Activated T-cell treated with anti-CD3 and anti-CD28 coated beads for 48 hours (primary cell): ENCODE measurements around the gene SPART.
"Not testable (repeated sequence)": the region's sequence is repeated elsewhere in the genome, so short reads cannot be mapped to it uniquely, and the experiment has no call there.

Source experiments
- DNase-seq: peaks from one replicate; pipeline ENCODE4 v3.0.0-alpha.2; 2020; ENCODE audit warnings: low read depth

SPART gene

GRCh38 chr13:36313047-36313969 lies 32.9 kb downstream of the SPART start:
- DNase-seq = no peak

GRCh38 chr13:36310417-36311108 lies 35.6 kb downstream of the SPART start:
- DNase-seq = no peak

DNA sequence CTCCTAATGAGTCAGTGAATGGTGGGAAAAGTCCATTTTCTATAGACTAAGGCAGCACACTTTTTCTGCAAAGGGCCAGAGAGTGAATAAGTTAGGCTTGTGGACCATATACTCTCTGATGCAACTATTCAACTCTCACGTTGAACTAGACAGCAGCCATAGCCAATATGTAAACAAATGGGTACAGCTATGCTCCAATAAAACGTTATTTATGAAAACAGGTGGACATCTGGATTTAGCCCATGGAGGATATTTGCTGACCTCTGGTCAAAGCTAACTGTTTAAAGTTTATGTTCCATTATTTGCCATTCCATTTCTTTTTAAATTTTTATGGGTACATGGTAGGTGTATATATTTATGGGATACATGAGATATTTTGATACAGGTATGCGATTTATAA lies 43.9 kb downstream of the SPART start:
- no peak for DNase-seq

- not testable (repeated sequence) for DNase-seq
These were observed 46.7 kb downstream of the SPART start for GRCh38 chr13:36299469-36299868.

- no peak for DNase-seq
These were observed 47.6 kb downstream of the SPART start for GRCh38 chr13:36298535-36299068.

DNA sequence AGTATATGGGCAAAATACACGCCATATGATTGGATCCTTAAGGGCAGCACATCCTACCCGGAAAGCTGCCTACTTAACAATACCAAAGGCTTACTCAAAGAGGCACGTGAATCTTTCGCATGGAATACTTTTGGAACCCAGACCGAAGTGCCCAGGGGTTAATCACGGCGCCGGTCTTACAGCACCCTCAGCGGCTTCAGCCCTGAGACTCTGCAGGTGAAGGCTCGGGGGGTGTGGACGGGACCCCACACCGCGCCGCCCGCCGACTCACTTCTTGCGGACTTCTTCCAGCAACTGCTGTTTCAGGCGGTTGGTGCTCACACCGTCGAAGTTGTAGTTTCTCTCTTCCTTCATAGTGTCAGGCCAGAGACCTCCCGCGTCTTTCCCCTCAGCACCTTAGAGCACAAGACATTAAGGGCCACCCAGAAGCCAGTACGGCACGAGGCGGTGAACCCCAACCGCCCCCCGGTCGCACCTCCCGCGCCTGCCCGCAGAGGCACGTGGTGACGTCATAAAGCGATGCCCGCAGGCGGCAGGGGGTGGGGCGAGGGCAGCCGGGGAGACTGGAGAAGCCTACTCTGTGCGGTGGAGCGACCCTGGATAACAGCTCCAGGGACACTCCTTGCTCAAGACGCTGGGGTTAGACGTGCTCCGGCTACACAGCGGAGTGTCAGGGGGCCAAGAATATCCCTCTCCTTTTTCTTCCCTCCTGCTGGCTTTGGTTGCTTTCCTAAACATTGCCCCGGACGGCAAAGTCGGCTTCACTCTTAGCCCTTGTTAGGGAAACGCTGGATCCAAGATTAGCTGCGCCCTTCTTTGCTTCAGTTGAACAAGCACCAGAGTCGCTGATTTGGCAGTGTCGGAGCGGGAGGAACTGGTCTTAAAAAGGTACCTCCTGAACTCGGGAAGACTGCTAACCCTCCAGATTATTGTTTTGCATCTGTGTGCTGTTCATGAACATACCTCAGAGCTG lies 48.5 kb downstream of the SPART start, which contains the start of gene CCDC169:
TSS of gene CCDC169 (minus strand) at position 449 of the 973 bp plus-strand sequence. CDS start at position 354, 95 bp downstream.
- peak; percentile 52 for DNase-seq

DNA sequence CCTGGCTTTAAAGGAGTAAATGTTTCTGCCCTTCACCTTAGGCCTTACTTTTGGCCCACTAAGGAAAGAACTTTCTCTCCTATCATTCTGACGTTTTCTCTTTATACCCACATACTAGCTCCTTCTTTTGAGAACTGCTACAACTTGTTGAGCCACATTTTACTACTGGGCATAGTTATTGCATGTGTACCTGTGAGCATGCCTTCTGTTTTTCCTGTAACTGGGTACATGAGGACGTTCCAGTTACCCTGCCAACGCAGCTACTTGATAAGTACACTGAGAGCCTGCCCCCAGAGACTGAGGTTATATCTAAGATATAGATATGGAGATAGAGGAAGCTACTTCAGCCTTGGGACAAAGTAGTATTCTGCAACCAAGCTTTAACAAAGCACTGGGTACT lies 52.1 kb downstream of the SPART start:
- no peak for DNase-seq

GRCh38 chr13:36293497-36293896 lies 52.7 kb downstream of the SPART start:
- DNase-seq = no peak

DNA sequence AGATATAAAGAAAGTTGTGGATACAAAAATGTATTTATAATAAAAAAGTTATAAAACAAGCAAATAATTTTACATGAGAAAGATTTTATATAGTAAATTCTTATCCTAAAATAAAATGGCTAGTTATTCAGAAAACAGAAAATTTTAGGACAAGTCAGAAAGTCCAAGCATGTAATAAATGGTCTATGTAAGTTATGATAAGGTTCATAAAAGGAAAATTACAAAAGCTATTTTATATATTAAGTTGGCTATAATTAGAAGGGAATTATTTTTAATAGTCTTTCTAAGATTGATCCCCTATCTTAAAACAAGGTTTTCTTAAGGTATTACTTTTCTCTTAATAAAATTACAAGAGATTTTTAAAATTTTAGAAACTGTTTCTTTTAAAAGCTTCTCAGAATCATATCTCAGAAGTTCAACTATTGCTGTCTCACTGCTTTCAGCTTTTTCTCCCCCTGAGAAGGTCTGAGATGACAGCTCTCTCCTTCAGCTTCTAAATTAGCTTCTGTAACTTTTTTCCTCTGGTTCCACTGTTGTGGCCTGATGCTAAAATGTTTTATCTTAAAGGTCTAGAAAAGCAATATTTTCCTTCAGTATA lies 57.3 kb downstream of the SPART start:
- no peak for DNase-seq

GRCh38 chr13:36286006-36286405 lies 60.2 kb downstream of the SPART start:
- no peak for DNase-seq

DNA sequence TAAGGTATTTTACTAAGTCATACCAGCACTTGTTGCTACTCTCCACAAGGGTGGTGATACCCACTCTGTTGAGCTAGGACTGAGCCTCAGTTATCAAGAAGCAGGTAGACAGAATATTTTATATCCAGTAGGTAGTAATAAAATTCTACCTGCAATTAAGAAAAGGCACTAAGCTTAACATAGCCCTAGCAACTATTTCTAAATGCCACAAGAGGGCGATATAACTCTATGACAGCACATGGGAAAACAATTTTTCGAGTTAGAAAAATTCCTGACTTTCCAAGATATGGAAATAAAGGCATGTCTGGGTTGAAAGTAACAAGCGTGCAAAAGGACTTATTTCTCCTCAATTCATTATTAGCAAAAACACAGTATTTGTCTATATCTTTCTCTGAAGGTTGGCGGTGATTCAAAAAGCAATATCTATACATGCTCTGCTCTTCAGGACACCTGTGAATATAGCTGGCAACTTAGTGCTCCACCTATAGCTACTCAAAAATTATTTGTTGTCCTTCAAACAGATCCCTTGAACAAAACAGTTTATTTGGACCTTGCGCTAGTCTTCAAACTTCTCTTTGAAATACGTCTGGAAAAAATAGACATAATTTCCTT lies 63.3 kb downstream of the SPART start:
- DNase-seq = no peak

- no peak for DNase-seq
These were observed 70.8 kb downstream of the SPART start for GRCh38 chr13:36275190-36276002.

GRCh38 chr13:36273431-36273830 lies 72.8 kb downstream of the SPART start:
- DNase-seq = no peak

GRCh38 chr13:36261976-36262375 lies 84.2 kb downstream of the SPART start:
- no peak for DNase-seq

DNA sequence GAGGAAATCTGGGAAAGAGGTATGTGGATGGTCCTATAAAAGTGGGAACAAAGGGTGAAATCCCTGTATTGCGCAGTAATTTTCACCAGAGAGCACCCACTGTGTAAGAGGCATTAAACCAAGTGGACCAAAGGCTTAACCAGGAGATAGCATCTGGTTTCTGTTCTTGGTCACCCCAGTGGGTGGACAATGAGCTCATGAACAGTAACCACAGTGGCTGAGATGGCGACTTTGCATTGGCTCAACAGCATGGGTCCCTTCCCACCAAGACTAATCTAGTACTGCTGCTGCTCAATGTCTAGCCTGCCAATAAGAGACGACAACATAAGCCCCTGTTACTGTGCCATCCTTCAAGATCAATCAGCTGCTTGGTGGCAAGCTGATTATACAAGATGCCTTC lies 85.2 kb downstream of the SPART start:
- DNase-seq = no peak

DNA sequence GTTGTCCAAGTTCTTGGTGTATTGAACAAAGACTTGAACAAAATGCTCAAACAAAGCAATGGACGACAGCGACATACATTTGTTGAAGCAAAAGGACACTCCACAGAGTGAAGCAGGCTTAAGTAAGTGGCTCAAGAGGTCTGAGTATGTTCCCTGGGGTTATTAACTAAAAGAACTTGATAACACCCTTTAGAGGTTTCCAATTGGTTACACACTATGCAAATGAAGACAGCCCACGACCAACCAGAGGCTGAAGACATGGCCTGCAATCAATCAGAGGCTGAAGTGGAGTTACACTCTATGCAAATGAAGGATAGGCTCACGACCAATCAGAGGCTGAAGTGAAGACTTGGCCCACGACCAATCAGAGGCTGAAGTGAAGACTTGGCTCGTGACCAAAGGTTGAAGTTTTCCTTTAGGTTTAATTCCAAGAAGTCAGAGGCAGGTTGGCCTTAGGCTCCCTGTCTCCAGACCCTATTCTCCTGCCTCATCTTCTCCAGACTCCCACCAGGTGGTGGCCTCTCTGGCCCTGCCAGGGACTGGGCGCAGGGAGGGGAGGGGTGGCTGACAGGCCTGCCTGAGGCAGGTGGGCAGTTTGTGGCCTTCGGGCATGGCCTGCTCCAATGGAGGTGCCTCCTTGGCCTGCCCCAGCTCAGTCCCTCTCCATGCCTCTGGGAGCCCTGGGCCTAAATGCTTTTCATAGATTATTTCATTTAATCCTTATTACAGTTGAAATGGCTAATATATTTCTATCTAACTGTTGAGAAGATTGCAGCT lies 86.6 kb downstream of the SPART start:
- DNase-seq = no peak

GRCh38 chr13:36258831-36259230 lies 87.4 kb downstream of the SPART start:
- no peak for DNase-seq
